ENCODE data around the gene IMMP2L. TPM values are rescaled to one million over a fixed set of nuclear protein-coding genes. Genes with fewer than 3 reads are reported as not detected.
"Not testable (repeated sequence)": the region's sequence is repeated elsewhere in the genome, so short reads cannot be mapped to it uniquely, and the experiment has no call there.

Gene IMMP2L
- total RNA-seq, 1 donor from 2014 or later: 13.8 TPM

- ATAC-seq: no peak
These were observed 199.7 kb downstream of the IMMP2L start for GRCh38 chr7:111362506-111363054.

GRCh38 chr7:111358915-111359314 lies 203.4 kb downstream of the IMMP2L start:
- ATAC-seq: peak; percentile 89

More at GRCh38 chr7:111362506-111363054, 199.7 kb downstream of the IMMP2L start:
- no peak for DNase-seq (ENCODE audit: low spot score)

GRCh38 chr7:111357691-111358090 lies 204.6 kb downstream of the IMMP2L start:
- DNase-seq (ENCODE audit: low spot score) (no peak), ATAC-seq (no peak)

More at GRCh38 chr7:111358915-111359314, 203.4 kb downstream of the IMMP2L start:
- no peak for DNase-seq (ENCODE audit: low spot score)

GRCh38 chr7:111356941-111357340 lies 205.4 kb downstream of the IMMP2L start:
- DNase-seq (ENCODE audit: low spot score): no peak
- ATAC-seq: no peak

GRCh38 chr7:111352319-111352718 lies 210.0 kb downstream of the IMMP2L start:
- ATAC-seq (no peak), DNase-seq (ENCODE audit: low spot score) (no peak)

GRCh38 chr7:111346219-111346618 lies 216.1 kb downstream of the IMMP2L start:
- ATAC-seq (no peak), DNase-seq (ENCODE audit: low spot score) (no peak)

GRCh38 chr7:111343017-111343416 lies 219.3 kb downstream of the IMMP2L start:
- ATAC-seq (no peak), DNase-seq (ENCODE audit: low spot score) (no peak)

GRCh38 chr7:111339006-111339405 lies 223.3 kb downstream of the IMMP2L start:
- DNase-seq (ENCODE audit: low spot score): no peak
- no peak for ATAC-seq

- ATAC-seq (no peak), DNase-seq (ENCODE audit: low spot score) (no peak)
These were observed 229.3 kb downstream of the IMMP2L start for GRCh38 chr7:111333010-111333409.

- DNase-seq (ENCODE audit: low spot score) (no peak), ATAC-seq (no peak)
These were observed 232.1 kb downstream of the IMMP2L start for GRCh38 chr7:111330235-111330523.

GRCh38 chr7:111329367-111330234 lies 232.7 kb downstream of the IMMP2L start:
- ATAC-seq: no peak
- no peak for DNase-seq (ENCODE audit: low spot score)

- ATAC-seq (no peak), DNase-seq (ENCODE audit: low spot score) (no peak)
These were observed 233.8 kb downstream of the IMMP2L start for GRCh38 chr7:111328487-111328886.

- no peak for ATAC-seq
- DNase-seq (ENCODE audit: low spot score): no peak
These were observed 237.5 kb downstream of the IMMP2L start for GRCh38 chr7:111324776-111325175.

- ATAC-seq (no peak), DNase-seq (ENCODE audit: low spot score) (no peak)
These were observed 238.1 kb downstream of the IMMP2L start for GRCh38 chr7:111324228-111324627.

GRCh38 chr7:111323670-111324069 lies 238.6 kb downstream of the IMMP2L start:
- not testable (repeated sequence) for ATAC-seq; DNase-seq (ENCODE audit: low spot score)

GRCh38 chr7:111320133-111320532 lies 242.2 kb downstream of the IMMP2L start:
- DNase-seq (ENCODE audit: low spot score): no peak

GRCh38 chr7:111312966-111313365 lies 249.3 kb downstream of the IMMP2L start:
- ATAC-seq (peak; percentile 55), DNase-seq (ENCODE audit: low spot score) (no peak)

More at GRCh38 chr7:111320133-111320532, 242.2 kb downstream of the IMMP2L start:
- no peak for ATAC-seq

GRCh38 chr7:111308691-111309090 lies 253.6 kb downstream of the IMMP2L start:
- DNase-seq (ENCODE audit: low spot score): no peak
- ATAC-seq: no peak

- ATAC-seq: no peak
- DNase-seq (ENCODE audit: low spot score): no peak
These were observed 260.4 kb downstream of the IMMP2L start for GRCh38 chr7:111301891-111302290.

- ATAC-seq: no peak
- DNase-seq (ENCODE audit: low spot score): no peak
These were observed 267.8 kb downstream of the IMMP2L start for GRCh38 chr7:111294494-111294893.

GRCh38 chr7:111292026-111292470 lies 270.2 kb downstream of the IMMP2L start:
- DNase-seq (ENCODE audit: low spot score) (no peak), ATAC-seq (no peak)

GRCh38 chr7:111290982-111291381 lies 271.3 kb downstream of the IMMP2L start:
- ATAC-seq (no peak), DNase-seq (ENCODE audit: low spot score) (no peak)

All from left lobe of liver (tissue), 2 donors.